Kidney (tissue), 14 donors: ENCODE measurements around the gene STEAP3. TPM values are rescaled to one million over a fixed set of nuclear protein-coding genes. Genes with fewer than 3 reads are reported as not detected.
A peak's percentile ranks its signal among the peaks of the same experiment; 100 is the strongest.

Experiments used
- DNase-seq, 5 donors: peaks; one replicate each; pipeline ENCODE4 v3.0.0-alpha.2; 2013 to 2020
- FAIRE-seq: peaks from 2 replicates; lab custom pipeline; 2012; peaks lifted over from hg19 to GRCh38; lab: Jason Lieb, UNC
- H3K27ac ChIP-seq, 2 donors: one replicate each; pipeline ENCODE4 v1.7.0; 2013; ENCODE audit warnings: low read depth in 2 of 2, low read length in 2 of 2, inconsistent platforms in 1 of 2
- H3K27me3 ChIP-seq: one replicate; pipeline ENCODE4 v1.7.1; 2013; ENCODE audit warnings: low read length, inconsistent platforms; ENCODE audit not compliant: control insufficient read depth, insufficient read depth
- H3K36me3 ChIP-seq, 3 donors: one replicate each; pipeline versions ENCODE4 v1.7.0 to v1.7.1; 2013; ENCODE audit warnings: low read length in 3 of 3, control low read depth in 1 of 3, inconsistent platforms in 1 of 3; ENCODE audit not compliant: insufficient read depth in 3 of 3, control insufficient read depth in 2 of 3
- H3K4me1 ChIP-seq, 3 donors: one replicate each; pipeline versions ENCODE4 v1.7.0 to v1.7.1; 2013; ENCODE audit warnings: low read length in 3 of 3, inconsistent platforms in 1 of 3, low read depth in 1 of 3; ENCODE audit not compliant: control insufficient read depth in 2 of 3, insufficient read depth in 2 of 3
- H3K4me3 ChIP-seq, 3 donors: one replicate each; pipeline versions ENCODE4 v1.7.0 to v1.8.1; 2013; ENCODE audit warnings: low read length in 3 of 3, control low read depth in 1 of 3, inconsistent platforms in 1 of 3
- H3K9ac ChIP-seq, 3 donors: one replicate each; pipeline versions ENCODE4 v1.7.0 to v1.7.1; 2013; ENCODE audit warnings: low read length in 3 of 3, control low read depth in 1 of 3, inconsistent platforms in 1 of 3
- H3K9me3 ChIP-seq, 3 donors: one replicate each; pipeline versions ENCODE4 v1.7.0 to v1.7.1; 2013; ENCODE audit warnings: low read length in 3 of 3, control low read depth in 1 of 3, inconsistent platforms in 1 of 3; ENCODE audit not compliant: control insufficient read depth in 2 of 3, insufficient read depth in 1 of 3
- intact Hi-C: fragments of 100-400 bp; cut with DNase I; formaldehyde crosslinking; loops from one replicate; pipeline ENCODE4 v1.11.1; 2022
- polyA plus RNA-seq: library from polyadenylated mRNA; stranded (reverse); fragments of 350-450 nt; fragmentation: Illumina TruSeq; extraction: RNeasy Lipid Tissue Mini Kit (QIAGEN cat#74804); gene quantifications from one replicate; pipeline ENCODE4 v1.2.3, GENCODE V29; 2014; ENCODE audit warnings: low read depth, low replicate concordance; ENCODE audit not compliant: insufficient read depth
- total RNA-seq: library from RNA; stranded (reverse); fragmentation: NEBNext Ultra II Directional; extraction: Animal tissue kit (Norgen Biotek cat#: 25700); gene quantifications from one replicate; pipeline ENCODE4 v1.2.1, GENCODE V29; 2021
- TF ChIP-seq, protein P1 (sequence below): IDR thresholded peaks from 3 replicates; pipeline ENCODE4 v1.5.1; 2012; ENCODE audit warnings: mild to moderate bottlenecking, moderate library complexity, borderline replicate concordance; ENCODE audit not compliant: insufficient read depth; ENCODE audit errors: extremely low read depth
- donor health status: control.
- donor health status: control.
- donor health status: control.
- donor health status: control.
- donor health status: control.
- donor health status: DM: yes; HTN: yes; CAD: no.
- donor health status: Normal renal cell carcinoma (clear cell type).

Gene STEAP3
- total and polyA plus RNA-seq, 2 donors from 2014 or later, result 6.7 to 25.4 TPM

DNA sequence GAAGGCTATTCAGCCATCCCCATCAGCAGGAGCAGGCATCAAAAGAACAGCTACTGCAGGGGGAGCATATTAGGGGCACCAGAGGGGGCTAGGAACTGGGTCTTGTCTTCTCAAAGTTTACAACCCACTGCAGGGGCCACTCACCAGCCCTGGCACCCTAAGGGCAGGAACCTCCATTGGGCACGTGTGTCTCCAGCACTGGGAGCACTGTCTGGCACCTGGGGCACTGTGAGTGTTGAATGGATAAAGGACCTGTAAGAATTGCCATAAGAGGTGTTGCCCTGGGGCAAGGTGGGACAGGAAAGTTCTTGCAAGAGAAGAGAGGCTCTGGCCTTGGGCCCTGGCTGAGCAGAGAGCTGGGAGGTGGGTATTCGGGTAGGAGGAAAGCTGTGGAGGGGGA lies 1.4 kb upstream of the STEAP3 start:
- H3K4me1 ChIP-seq, result peaks cover 0 to 15% (median 10%) of the 10 kb centered on the region in 3 donors

DNA sequence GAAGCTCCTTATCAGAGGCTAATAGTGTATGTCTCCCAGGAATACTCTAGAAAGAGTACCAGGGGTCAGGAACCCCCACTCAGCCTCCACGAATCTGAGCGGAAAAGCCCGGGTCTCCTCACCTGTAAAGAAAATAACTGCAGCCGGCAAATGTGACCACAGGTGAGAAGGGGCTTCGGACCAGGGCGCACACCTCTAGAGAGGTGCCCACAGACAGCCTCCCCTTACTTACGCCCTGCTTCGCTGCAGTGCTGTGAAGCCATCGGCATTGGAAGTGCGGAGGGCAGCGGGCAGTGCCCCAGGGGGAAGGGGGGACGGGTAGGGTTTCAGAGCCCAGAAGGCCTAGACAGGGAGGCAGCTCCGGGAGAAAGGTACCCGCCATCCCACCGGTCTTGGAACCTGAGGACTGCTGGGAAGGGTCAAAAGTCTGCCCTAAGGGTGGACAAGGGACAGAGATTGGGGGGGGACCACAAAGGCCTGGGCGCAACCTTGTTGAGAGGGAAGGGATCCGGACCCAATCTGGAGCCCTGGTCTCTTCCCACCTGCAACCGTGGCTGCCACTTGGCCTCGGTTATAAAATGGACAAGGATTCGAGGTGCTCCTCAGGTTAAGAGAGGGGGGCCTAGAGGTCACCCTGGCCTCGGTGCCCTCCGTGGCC lies 642 bp upstream of the STEAP3 start:
- no peaks in the 10 kb centered on the region for H3K9me3 ChIP-seq
- no peak for DNase-seq
- no peaks in the 10 kb centered on the region for H3K36me3 ChIP-seq
- TF ChIP-seq, protein P1, sequence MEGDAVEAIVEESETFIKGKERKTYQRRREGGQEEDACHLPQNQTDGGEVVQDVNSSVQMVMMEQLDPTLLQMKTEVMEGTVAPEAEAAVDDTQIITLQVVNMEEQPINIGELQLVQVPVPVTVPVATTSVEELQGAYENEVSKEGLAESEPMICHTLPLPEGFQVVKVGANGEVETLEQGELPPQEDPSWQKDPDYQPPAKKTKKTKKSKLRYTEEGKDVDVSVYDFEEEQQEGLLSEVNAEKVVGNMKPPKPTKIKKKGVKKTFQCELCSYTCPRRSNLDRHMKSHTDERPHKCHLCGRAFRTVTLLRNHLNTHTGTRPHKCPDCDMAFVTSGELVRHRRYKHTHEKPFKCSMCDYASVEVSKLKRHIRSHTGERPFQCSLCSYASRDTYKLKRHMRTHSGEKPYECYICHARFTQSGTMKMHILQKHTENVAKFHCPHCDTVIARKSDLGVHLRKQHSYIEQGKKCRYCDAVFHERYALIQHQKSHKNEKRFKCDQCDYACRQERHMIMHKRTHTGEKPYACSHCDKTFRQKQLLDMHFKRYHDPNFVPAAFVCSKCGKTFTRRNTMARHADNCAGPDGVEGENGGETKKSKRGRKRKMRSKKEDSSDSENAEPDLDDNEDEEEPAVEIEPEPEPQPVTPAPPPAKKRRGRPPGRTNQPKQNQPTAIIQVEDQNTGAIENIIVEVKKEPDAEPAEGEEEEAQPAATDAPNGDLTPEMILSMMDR, result no peak
- intact Hi-C loops, result no loop called here
- H3K27me3 ChIP-seq, result peaks cover 4% of the 10 kb centered on the region
- peaks cover 0 to 15% (median 10%) of the 10 kb centered on the region in 3 donors for H3K4me1 ChIP-seq
- peak overlapping the region in 1 of 3 donors; percentile 62 for H3K4me3 ChIP-seq
- peak overlapping the region in 1 of 3 donors; percentile 26 for H3K9ac ChIP-seq
- FAIRE-seq, result no peak
- no peak overlapping the region for H3K27ac ChIP-seq

More for the DNA sequence above, 1.4 kb upstream of the STEAP3 start:
- H3K9ac ChIP-seq, result no peak overlapping the region
- intact Hi-C loops, result no loop called here
- FAIRE-seq, result no peak
- DNase-seq, result no peak
- TF ChIP-seq, protein P1, result no peak
- no peaks in the 10 kb centered on the region for H3K9me3 ChIP-seq
- no peak overlapping the region for H3K27ac ChIP-seq
- H3K4me3 ChIP-seq, result no peak overlapping the region
- no peaks in the 10 kb centered on the region for H3K36me3 ChIP-seq
- peaks cover 4% of the 10 kb centered on the region for H3K27me3 ChIP-seq

DNA sequence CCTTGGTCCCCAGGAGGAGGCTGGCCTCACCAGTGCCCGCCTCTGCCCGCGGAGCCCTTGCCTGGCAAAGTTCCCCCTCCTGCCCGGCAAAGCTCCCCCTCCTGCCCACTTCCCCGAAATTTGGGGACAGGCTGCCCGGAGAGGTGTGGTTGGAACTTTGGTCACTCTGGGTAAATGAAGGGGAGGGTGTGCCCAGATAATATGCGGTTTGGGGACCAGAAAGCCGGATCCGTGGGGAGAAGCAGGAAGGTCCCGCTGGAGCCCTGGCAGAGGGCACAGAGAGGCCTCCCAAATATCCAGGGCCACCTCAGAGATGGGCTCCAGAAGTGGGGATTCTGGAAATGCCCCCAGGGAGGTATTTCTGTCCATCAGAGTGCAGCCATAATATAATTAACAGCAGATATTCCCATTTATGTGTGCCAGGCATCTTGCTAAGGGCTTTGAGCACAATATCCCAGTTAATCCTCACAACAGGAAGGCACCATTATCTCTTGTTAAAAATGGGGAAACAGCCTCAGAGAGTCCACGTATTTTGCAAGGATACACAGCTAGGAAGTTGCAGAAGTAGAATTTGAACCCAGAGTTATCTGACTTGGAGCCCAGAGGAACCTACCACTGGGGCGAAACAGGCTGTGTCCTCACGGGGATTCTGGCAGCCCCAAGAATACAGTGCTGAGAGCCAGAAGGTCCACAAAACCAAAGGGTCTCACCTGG lies 914 bp downstream of the STEAP3 start:
- H3K4me1 ChIP-seq, result peaks cover 0 to 15% (median 10%) of the 10 kb centered on the region in 3 donors
- H3K36me3 ChIP-seq, result no peaks in the 10 kb centered on the region
- H3K27ac ChIP-seq, result no peak overlapping the region
- peak overlapping the region in 2 of 3 donors; percentile 45 to 62 for H3K4me3 ChIP-seq
- no peaks in the 10 kb centered on the region for H3K9me3 ChIP-seq
- peaks cover 4% of the 10 kb centered on the region for H3K27me3 ChIP-seq
- intact Hi-C loops, result no loop called here
- DNase-seq (no peak), FAIRE-seq (no peak)
- TF ChIP-seq, protein P1, result no peak
- peak overlapping the region in 1 of 3 donors; percentile 55 for H3K9ac ChIP-seq
